ENCODE measurements around the gene SPART.
A peak's percentile ranks its signal among the peaks of the same experiment; 100 is the strongest.
"Not testable (repeated sequence)": the region's sequence is repeated elsewhere in the genome, so short reads cannot be mapped to it uniquely, and the experiment has no call there.

Gene SPART

DNA sequence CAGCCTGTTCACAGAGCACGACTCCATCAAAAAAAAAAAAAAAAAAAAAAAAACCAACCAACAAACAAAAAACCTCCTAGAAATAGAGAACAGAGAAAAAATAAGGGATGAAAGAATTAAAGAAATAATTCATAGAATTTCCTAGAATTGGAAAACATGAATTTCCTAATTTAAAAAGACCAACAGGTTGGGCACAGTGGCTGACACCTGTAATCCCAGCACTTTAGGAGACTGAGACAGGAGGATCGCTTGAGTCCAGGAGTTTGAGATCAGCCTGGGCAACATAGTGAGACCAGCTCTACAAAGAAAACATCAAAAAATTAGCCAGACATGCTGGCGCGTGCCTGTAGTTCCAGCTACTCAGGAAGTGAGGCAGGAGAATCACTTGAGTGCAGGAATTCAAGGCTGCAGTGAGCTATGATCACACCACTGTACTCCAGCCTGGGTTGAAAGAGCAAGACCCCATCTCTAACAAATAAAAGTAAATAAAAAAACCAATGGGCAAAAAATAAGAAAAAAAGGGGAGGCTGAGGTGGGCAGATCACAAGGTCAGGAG, 6.5 kb downstream of the SPART start:
- H3K79me2 ChIP-seq (ENCODE audit: control insufficient read depth, insufficient read depth, low read length, unreplicated experiment): peaks cover 94% of the 10 kb centered on the region
- H3K4me3 ChIP-seq (ENCODE audit: low read depth, low read length): no peak overlapping the region
- H3K27ac ChIP-seq (ENCODE audit: low read depth, low read length): no peak overlapping the region
- H3K27me3 ChIP-seq (ENCODE audit: insufficient read depth, low read length): no peaks in the 10 kb centered on the region
- H2AFZ ChIP-seq (ENCODE audit: low read length, unreplicated experiment): no peak overlapping the region
- peaks cover 34% of the 10 kb centered on the region for H3K4me1 ChIP-seq (ENCODE audit: control insufficient read depth, insufficient read depth, low read length, unreplicated experiment)
- peaks cover 5% of the 10 kb centered on the region; the same call in 1 of the 2 replicates for H3K36me3 ChIP-seq (ENCODE audit: insufficient read depth, low read length)

DNA sequence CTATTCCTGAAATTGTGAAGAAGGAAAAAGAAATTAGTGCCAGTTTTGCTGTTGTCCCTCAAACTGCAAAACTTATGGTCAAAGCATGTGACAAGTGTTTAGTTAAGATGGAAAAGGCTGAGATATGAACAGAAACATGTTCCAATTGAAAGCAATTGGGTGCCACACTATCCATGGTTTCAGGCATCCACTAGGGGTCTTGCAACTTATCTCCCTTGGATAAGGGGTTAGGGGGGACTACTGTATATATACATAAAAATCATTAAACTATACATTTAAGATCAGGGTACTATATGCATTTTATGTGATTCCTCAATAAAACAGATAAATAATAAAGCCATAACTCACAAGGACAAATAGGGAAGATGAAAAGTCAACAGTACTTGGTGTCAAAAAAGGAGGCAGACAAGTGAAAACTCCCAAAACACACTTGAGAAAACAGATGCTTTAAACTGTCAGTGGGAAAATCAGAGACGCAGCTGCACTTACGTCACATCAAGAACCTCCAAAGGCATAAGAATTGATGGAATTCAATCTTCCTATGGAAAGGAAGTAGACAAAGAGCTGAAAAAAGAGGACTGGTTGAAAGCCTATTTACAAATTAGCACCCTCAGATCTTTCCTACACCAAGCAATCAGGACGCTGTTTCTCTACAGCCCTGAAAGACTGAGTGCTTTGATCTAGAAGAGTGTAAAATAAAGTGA, 8.1 kb downstream of the SPART start:
- peaks cover 39% of the 10 kb centered on the region for H3K4me1 ChIP-seq (ENCODE audit: control insufficient read depth, insufficient read depth, low read length, unreplicated experiment)
- no peak overlapping the region for H3K4me3 ChIP-seq (ENCODE audit: low read depth, low read length)
- H3K79me2 ChIP-seq (ENCODE audit: control insufficient read depth, insufficient read depth, low read length, unreplicated experiment): peaks cover 91% of the 10 kb centered on the region
- no peaks in the 10 kb centered on the region for H3K27me3 ChIP-seq (ENCODE audit: insufficient read depth, low read length)
- H3K27ac ChIP-seq (ENCODE audit: low read depth, low read length): no peak overlapping the region
- no peak overlapping the region for H2AFZ ChIP-seq (ENCODE audit: low read length, unreplicated experiment)
- peaks cover 5% of the 10 kb centered on the region; the same call in 1 of the 2 replicates for H3K36me3 ChIP-seq (ENCODE audit: insufficient read depth, low read length)

DNA sequence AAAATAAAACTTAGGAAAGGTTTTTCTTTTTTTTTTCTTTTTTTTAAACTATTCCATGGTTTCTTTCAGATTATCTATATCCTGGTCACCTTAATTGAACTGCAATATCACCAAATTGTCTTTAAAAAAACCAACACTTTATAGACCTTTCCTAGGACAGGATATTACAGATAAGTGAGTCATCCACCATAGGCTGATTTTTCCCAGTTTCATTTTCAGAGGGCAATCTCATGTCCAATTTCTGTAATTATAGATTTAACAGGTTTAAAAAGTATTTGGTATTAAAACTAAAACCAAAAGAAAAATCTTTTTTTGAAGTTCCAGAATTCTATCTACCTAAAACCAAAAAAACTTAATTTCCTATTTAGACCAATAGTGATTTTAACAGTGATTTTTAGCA, 13.2 kb downstream of the SPART start:
- peak overlapping the region; percentile 81 for H3K27ac ChIP-seq (ENCODE audit: low read depth, low read length)
- H3K4me3 ChIP-seq (ENCODE audit: low read depth, low read length): peak overlapping the region; percentile 55
- peaks cover 16% of the 10 kb centered on the region; the same call in 1 of the 2 replicates for H3K36me3 ChIP-seq (ENCODE audit: insufficient read depth, low read length)
- no peak overlapping the region for H2AFZ ChIP-seq (ENCODE audit: low read length, unreplicated experiment)
- no peaks in the 10 kb centered on the region for H3K27me3 ChIP-seq (ENCODE audit: insufficient read depth, low read length)
- H3K79me2 ChIP-seq (ENCODE audit: control insufficient read depth, insufficient read depth, low read length, unreplicated experiment): peaks cover 73% of the 10 kb centered on the region
- peaks cover 32% of the 10 kb centered on the region for H3K4me1 ChIP-seq (ENCODE audit: control insufficient read depth, insufficient read depth, low read length, unreplicated experiment)

DNA sequence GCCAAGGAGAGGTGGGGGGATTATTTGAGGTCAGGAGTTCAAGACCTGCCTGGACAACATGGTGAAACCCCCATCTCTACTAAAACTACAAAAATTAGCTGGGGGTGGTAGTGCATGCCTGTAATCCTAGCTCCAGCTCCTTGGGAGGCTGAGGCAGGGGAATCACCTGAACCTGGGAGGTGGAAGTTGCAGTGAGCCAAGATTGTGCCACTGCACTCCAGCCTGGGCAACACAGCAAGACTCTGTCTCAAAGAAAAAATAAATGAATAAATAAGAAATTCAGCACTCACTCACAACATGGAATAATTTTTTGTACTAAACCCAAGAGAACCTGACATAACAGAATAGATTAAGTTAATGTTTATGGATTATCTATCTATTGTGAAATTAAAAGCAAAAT, 13.9 kb downstream of the SPART start:
- H3K79me2 ChIP-seq (ENCODE audit: control insufficient read depth, insufficient read depth, low read length, unreplicated experiment): peaks cover 66% of the 10 kb centered on the region
- H3K4me3 ChIP-seq (ENCODE audit: low read depth, low read length); H3K27me3 ChIP-seq (ENCODE audit: insufficient read depth, low read length); H2AFZ ChIP-seq (ENCODE audit: low read length, unreplicated experiment): not testable (repeated sequence)
- H3K36me3 ChIP-seq (ENCODE audit: insufficient read depth, low read length): peaks cover 16% of the 10 kb centered on the region; the same call in 1 of the 2 replicates
- peaks cover 29% of the 10 kb centered on the region for H3K4me1 ChIP-seq (ENCODE audit: control insufficient read depth, insufficient read depth, low read length, unreplicated experiment)
- H3K27ac ChIP-seq (ENCODE audit: low read depth, low read length): peak overlapping the region; percentile 81

DNA sequence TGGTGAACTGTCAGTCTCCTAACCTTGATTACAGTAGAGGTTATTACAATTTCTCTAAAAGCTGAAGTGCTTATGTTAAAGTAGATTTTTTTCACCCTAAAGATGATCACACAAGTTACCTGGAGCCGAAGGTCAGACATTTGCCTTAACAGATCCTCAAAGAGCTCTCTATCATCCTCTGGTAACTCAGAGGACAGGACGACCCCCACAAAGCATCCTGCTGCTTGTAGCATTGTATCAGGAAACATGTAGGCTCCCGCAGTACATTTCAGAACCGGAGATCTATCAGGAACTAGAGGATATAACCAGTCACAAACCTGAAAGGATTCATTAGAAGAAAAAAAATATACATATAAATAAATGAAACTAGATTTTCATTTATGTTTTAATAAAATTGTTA, 14.9 kb downstream of the SPART start:
- Histone ChIP-seq H3K4me1 (ENCODE audit: control insufficient read depth, insufficient read depth, low read length, unreplicated experiment) (peaks cover 23% of the 10 kb centered on the region), H3K27ac (ENCODE audit: low read depth, low read length) (no peak overlapping the region), H3K36me3 (ENCODE audit: insufficient read depth, low read length) (peaks cover 24% of the 10 kb centered on the region), H3K27me3 (ENCODE audit: insufficient read depth, low read length) (no peaks in the 10 kb centered on the region), H3K79me2 (ENCODE audit: control insufficient read depth, insufficient read depth, low read length, unreplicated experiment) (peaks cover 56% of the 10 kb centered on the region), H3K4me3 (ENCODE audit: low read depth, low read length) (no peak overlapping the region), H2AFZ (ENCODE audit: low read length, unreplicated experiment) (no peak overlapping the region)

DNA sequence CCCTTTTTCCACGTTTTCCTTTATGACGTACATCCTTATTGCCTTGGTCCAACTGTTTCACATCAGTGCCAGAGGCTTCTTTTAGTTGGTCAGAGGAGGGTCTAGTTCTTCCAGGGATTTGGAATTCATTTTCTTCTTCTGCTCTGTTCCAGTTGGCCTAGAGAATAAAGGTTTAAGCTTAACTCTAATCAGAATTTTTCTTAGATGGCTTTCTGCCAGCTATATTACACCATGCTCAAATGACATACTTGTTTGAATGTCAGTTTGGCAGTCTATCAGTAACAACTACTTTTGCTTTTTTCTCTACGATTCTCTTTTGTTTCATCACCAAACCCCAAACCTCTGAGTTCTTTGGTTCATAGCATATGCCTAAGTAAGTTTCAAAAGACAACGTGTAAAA, 16.8 kb downstream of the SPART start:
- Histone ChIP-seq H3K4me3 (ENCODE audit: low read depth, low read length) (no peak overlapping the region), H3K36me3 (ENCODE audit: insufficient read depth, low read length) (peaks cover 30% of the 10 kb centered on the region), H3K27me3 (ENCODE audit: insufficient read depth, low read length) (no peaks in the 10 kb centered on the region), H3K4me1 (ENCODE audit: control insufficient read depth, insufficient read depth, low read length, unreplicated experiment) (peaks cover 19% of the 10 kb centered on the region), H2AFZ (ENCODE audit: low read length, unreplicated experiment) (no peak overlapping the region), H3K79me2 (ENCODE audit: control insufficient read depth, insufficient read depth, low read length, unreplicated experiment) (peaks cover 40% of the 10 kb centered on the region), H3K27ac (ENCODE audit: low read depth, low read length) (no peak overlapping the region)

DNA sequence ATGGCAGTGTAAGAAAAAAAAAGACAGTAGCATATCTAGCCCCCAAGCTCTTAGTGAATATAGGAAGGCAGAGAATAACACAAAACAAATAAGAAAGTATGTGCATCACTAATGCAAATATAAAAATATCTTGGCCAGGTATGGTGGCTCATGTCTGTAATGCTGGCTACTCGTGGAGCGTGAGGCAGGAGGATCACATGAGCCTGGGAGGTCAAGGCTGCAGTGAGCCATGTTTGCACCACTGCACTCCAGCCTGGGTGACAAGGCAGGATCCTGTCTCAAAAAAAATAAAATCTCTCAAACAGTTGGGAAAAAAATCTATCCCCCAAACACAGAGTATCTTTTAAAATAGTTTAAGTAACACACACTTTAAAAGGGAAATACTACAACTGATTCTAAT, 17.4 kb downstream of the SPART start:
- Histone ChIP-seq H3K4me3 (ENCODE audit: low read depth, low read length) (no peak overlapping the region), H3K27ac (ENCODE audit: low read depth, low read length) (no peak overlapping the region), H3K79me2 (ENCODE audit: control insufficient read depth, insufficient read depth, low read length, unreplicated experiment) (peaks cover 38% of the 10 kb centered on the region), H3K4me1 (ENCODE audit: control insufficient read depth, insufficient read depth, low read length, unreplicated experiment) (peaks cover 14% of the 10 kb centered on the region), H2AFZ (ENCODE audit: low read length, unreplicated experiment) (no peak overlapping the region), H3K36me3 (ENCODE audit: insufficient read depth, low read length) (peaks cover 34% of the 10 kb centered on the region), H3K27me3 (ENCODE audit: insufficient read depth, low read length) (no peaks in the 10 kb centered on the region)

DNA sequence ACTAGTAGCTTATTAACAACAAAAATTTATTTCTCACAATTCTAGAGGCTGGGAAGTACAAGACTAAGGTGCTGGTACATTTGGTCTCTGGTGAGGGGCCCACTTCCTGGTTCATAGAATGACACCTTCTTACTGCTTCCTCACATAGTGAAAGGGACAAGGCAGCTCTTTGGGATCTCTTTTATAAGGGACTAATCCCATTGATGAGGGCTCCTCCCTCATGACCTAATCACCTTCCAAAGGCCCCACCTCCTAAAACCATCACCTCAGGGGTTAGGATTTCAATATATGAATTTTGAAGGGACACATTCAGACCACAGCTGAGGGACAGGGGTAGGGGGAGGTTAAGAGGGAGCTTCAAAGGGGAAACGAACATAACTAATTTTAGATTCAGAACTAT, 20.3 kb downstream of the SPART start:
- Histone ChIP-seq H3K27ac (ENCODE audit: low read depth, low read length) (no peak overlapping the region), H3K27me3 (ENCODE audit: insufficient read depth, low read length) (no peaks in the 10 kb centered on the region), H3K36me3 (ENCODE audit: insufficient read depth, low read length) (peaks cover 50% of the 10 kb centered on the region), H2AFZ (ENCODE audit: low read length, unreplicated experiment) (no peak overlapping the region), H3K79me2 (ENCODE audit: control insufficient read depth, insufficient read depth, low read length, unreplicated experiment) (peaks cover 20% of the 10 kb centered on the region), H3K4me1 (ENCODE audit: control insufficient read depth, insufficient read depth, low read length, unreplicated experiment) (peaks cover 6% of the 10 kb centered on the region), H3K4me3 (ENCODE audit: low read depth, low read length) (no peak overlapping the region)

DNA sequence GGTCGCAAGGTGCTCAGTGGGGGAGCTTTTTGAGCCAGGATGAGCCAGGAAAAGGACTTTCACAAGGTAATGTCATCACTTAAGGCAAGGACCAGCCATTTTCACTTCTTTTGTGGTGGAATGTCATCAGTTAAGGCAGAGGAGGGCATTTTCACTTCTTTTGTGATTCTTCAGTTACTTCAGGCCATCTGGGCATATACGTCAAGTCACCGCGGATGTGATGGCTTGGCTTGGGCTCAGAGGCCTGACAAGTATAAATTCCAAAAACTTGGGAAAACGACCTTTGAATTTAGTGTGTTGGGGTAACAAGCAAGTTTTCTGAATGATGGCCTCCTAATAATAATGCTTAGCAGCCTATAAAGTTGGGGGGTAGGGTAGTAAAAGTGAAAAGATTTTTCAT, 21.3 kb downstream of the SPART start:
- Histone ChIP-seq H3K79me2 (ENCODE audit: control insufficient read depth, insufficient read depth, low read length, unreplicated experiment) (peaks cover 17% of the 10 kb centered on the region), H3K36me3 (ENCODE audit: insufficient read depth, low read length) (peaks cover 50% of the 10 kb centered on the region)
- not testable (repeated sequence) for H3K27me3 ChIP-seq (ENCODE audit: insufficient read depth, low read length); H3K4me1 ChIP-seq (ENCODE audit: control insufficient read depth, insufficient read depth, low read length, unreplicated experiment); H3K4me3 ChIP-seq (ENCODE audit: low read depth, low read length); H2AFZ ChIP-seq (ENCODE audit: low read length, unreplicated experiment); H3K27ac ChIP-seq (ENCODE audit: low read depth, low read length)

DNA sequence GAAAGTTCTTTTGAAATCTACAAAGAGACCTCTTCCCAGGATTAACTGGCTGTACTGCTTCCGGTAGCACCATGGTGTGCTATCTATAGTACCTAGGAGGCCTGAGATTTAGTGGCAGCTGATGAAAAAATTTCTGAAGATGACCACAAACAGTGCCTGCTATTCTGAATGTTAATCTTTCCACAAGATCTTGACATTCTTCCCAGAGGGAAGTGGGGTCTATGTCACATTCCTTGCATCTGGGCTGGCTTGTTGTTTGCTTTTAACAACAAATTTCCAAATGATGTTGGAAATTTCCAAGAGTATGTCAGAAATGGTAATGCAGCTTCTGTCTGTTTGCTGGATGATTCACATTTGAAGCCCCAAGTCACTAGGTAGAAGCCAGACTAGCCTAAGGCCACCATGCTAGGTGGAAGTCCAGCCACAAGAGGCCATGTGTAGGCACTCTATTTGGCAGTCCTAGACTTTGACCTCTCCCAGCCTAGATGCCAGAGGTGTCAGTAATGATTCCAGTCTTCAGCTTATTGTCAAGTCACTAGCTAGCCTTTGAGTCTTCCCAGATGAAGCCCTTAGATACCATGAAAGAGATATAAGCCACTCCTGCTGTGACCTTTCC, 22.1 kb downstream of the SPART start:
- Histone ChIP-seq H3K4me3 (ENCODE audit: low read depth, low read length) (no peak overlapping the region), H3K27me3 (ENCODE audit: insufficient read depth, low read length) (no peaks in the 10 kb centered on the region), H2AFZ (ENCODE audit: low read length, unreplicated experiment) (no peak overlapping the region), H3K79me2 (ENCODE audit: control insufficient read depth, insufficient read depth, low read length, unreplicated experiment) (peaks cover 17% of the 10 kb centered on the region), H3K4me1 (ENCODE audit: control insufficient read depth, insufficient read depth, low read length, unreplicated experiment) (no peaks in the 10 kb centered on the region), H3K27ac (ENCODE audit: low read depth, low read length) (no peak overlapping the region), H3K36me3 (ENCODE audit: insufficient read depth, low read length) (peaks cover 49% of the 10 kb centered on the region)

DNA sequence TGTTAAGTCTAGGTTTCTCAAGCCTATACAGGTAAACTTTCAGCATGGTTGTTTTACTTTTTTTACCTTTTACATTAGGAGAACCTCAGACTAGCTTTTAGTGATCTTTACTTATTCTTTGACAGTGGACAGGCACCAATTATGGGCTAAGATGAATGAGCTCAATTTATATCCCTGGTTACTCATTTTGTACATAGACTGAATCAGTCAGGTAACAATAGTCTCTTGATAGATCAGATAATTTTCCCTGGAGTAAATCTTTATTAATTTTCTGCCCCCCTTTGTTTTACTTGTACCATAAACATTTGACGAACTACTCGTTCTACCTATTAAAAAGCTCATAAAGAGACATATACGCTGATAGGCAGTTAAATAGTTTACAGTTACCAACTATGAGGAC, 22.8 kb downstream of the SPART start:
- peaks cover 14% of the 10 kb centered on the region for H3K79me2 ChIP-seq (ENCODE audit: control insufficient read depth, insufficient read depth, low read length, unreplicated experiment)
- no peak overlapping the region for H2AFZ ChIP-seq (ENCODE audit: low read length, unreplicated experiment)
- H3K27me3 ChIP-seq (ENCODE audit: insufficient read depth, low read length): no peaks in the 10 kb centered on the region
- no peak overlapping the region for H3K4me3 ChIP-seq (ENCODE audit: low read depth, low read length)
- H3K27ac ChIP-seq (ENCODE audit: low read depth, low read length): no peak overlapping the region
- H3K4me1 ChIP-seq (ENCODE audit: control insufficient read depth, insufficient read depth, low read length, unreplicated experiment): no peaks in the 10 kb centered on the region
- H3K36me3 ChIP-seq (ENCODE audit: insufficient read depth, low read length): peaks cover 42% of the 10 kb centered on the region

Measured in ACC112 (cell line).